Cardiac fibroblast (primary cell): ENCODE data around the gene MSI2.

Experiments used
- DNase-seq, 2 donors: peaks; one replicate each; pipeline versions ENCODE4 v3.0.0 to v3.0.0-alpha.2; 2010; ENCODE audit warnings: low read depth in 2 of 2
- H3K4me3 ChIP-seq, 2 donors: replicated peaks in 1 of 2; 1 replicate in 1 of 2; 2 replicates in 1 of 2; pipeline ENCODE4 v1.5.1; 2011; ENCODE audit warnings: low read depth in 2 of 2, low read length in 2 of 2, mild to moderate bottlenecking in 2 of 2, moderate library complexity in 1 of 2
- CTCF ChIP-seq: IDR thresholded peaks from one replicate; pipeline ENCODE4 v1.5.1; 2011; ENCODE audit warnings: low read depth, mild to moderate bottlenecking, low read length, inconsistent platforms

The MSI2 gene

GRCh38 chr17:57572062-57572461 is 315.7 kb downstream of the MSI2 start:
- no peak for TF ChIP-seq CTCF
- H3K4me3 ChIP-seq = no peak overlapping the region
- no peak for DNase-seq

GRCh38 chr17:57572600-57572999 is 316.3 kb downstream of the MSI2 start:
- DNase-seq = no peak
- no peak overlapping the region for H3K4me3 ChIP-seq
- TF ChIP-seq CTCF = no peak

GRCh38 chr17:57574040-57574513 is 317.8 kb downstream of the MSI2 start:
- no peak overlapping the region for H3K4me3 ChIP-seq
- DNase-seq = peak; percentile 67 to 89
- no peak for TF ChIP-seq CTCF

- DNase-seq = no peak
- H3K4me3 ChIP-seq = no peak overlapping the region
- no peak for TF ChIP-seq CTCF
Measured at GRCh38 chr17:57576744-57577143, 320.4 kb downstream of the MSI2 start.

GRCh38 chr17:57577751-57578607 is 321.7 kb downstream of the MSI2 start:
- H3K4me3 ChIP-seq = peak overlapping the region; percentile 19 to 34
- no peak for TF ChIP-seq CTCF
- DNase-seq = peak; percentile 76 to 87

GRCh38 chr17:57578608-57579225 is 322.4 kb downstream of the MSI2 start:
- TF ChIP-seq CTCF = no peak
- DNase-seq = peak in 1 of 2 donors; percentile 72
- no peak overlapping the region for H3K4me3 ChIP-seq
